ENCODE measurements around the gene SCTR. TPM values are rescaled to one million over a fixed set of nuclear protein-coding genes. Genes with fewer than 3 reads are reported as not detected.
A peak's percentile ranks its signal among the peaks of the same experiment; 100 is the strongest.

SCTR gene
- total and polyA plus RNA-seq, 11 donors: 0.28 to 2.2 (median 0.44) TPM; not detected in 2

DNA sequence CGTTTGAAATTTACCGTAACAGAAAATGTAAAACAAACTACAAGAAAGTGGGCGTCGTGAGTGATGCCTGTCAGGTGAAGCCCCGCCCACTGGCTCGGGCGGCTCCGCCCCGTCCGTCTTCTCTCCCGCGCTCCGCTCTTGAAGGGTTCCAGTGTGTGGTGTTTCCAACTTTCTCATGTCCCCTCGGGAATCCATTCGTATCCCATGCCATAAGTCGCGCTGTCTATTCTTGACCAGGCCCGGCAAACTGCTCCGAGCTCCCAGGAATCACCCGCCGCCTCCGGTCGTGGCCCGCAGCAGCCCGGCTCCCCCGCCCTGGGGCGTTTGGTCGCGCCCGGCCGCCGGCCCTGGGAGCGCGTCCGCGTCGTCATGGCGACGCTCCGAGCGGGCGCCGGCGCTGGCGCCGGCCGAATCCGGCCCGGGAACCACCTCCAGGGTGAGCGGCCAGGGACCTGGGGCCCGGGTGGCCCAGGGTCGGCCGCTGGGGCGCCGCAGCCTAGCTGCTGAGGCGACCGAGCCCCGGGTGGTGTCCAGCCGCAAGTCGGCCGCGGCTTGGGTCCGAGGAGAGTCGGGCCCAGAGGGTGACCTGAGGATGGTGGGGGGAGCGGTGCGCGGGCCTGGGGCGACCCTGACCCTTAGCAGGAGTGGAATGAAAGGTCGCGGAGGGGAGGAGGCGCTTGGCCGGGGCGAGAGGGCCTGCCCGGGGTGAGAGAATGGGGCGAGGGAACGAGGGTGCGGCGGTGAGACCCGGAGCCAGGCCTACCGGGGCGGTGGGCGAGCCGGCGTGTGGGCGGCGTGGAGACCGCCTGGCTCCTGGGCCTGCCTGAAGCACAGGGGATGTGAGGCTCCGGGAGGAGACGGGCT lies 20.0 kb upstream of the SCTR start, which contains the start of gene CFAP221:
Gene CFAP221, plus strand, starts transcription at position 375 of the 864 bp plus-strand sequence. CDS start 1,683 bp downstream, outside the sequence.
- H3K27ac ChIP-seq: peak within 1 kb of the TSS in 6 of 12 donors; percentile 31 to 62 (median 40)
- intact Hi-C loops (cut with DNase I): no loop called here
- no peak for TF ChIP-seq POLR2A (IDR thresholded peaks at IDR 0.05)
- TF ChIP-seq, protein P1, sequence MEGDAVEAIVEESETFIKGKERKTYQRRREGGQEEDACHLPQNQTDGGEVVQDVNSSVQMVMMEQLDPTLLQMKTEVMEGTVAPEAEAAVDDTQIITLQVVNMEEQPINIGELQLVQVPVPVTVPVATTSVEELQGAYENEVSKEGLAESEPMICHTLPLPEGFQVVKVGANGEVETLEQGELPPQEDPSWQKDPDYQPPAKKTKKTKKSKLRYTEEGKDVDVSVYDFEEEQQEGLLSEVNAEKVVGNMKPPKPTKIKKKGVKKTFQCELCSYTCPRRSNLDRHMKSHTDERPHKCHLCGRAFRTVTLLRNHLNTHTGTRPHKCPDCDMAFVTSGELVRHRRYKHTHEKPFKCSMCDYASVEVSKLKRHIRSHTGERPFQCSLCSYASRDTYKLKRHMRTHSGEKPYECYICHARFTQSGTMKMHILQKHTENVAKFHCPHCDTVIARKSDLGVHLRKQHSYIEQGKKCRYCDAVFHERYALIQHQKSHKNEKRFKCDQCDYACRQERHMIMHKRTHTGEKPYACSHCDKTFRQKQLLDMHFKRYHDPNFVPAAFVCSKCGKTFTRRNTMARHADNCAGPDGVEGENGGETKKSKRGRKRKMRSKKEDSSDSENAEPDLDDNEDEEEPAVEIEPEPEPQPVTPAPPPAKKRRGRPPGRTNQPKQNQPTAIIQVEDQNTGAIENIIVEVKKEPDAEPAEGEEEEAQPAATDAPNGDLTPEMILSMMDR (IDR thresholded peaks at IDR 0.05): no peak
- DNase-seq (peak; percentile 67 to 79 (median 77)), ATAC-seq (peak; percentile 80 to 98 (median 95))
- H3K27me3 ChIP-seq: peaks cover 0 to 41% (median 4%) of the 10 kb centered on the region in 9 donors
- H3K4me1 ChIP-seq: peaks cover 0 to 7% (median 3%) of the 10 kb centered on the region in 12 donors
- WGBS, 4 donors: 1 to 7% (median 2%) methylated on average over 43 to 89 of the region's 89 CpGs
- peak within 1 kb of the TSS; percentile 41 to 86 (median 64) for H3K4me3 ChIP-seq
- H3K36me3 ChIP-seq: no peaks in the 10 kb centered on the region
- no peaks in the 10 kb centered on the region for H3K9me3 ChIP-seq

DNA sequence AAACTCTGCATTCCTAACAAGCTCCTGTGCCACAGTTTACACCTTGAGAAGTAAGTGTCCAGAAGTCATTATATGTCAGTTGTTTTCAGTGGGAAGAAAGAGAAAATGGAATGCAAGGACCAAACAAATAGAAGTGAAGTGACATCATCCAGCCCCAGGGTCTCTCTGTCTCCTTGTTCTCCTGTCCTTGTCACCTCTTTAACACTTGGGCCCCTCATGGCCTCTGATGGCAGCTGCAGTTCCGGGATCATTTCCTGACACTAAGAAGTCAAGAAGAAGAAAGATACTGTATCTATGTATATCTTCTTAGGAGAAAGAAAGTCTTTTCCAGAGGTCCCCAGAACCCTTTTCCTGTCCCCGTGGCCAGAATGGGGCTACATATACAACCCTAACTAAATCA lies 17.2 kb upstream of the SCTR start:
- ATAC-seq: no peak
- Histone ChIP-seq H3K4me1 (peaks cover 0 to 7% (median 3%) of the 10 kb centered on the region in 12 donors), H3K27ac (no peak overlapping the region), H3K9me3 (no peaks in the 10 kb centered on the region), H3K27me3 (peaks cover 0 to 41% (median 4%) of the 10 kb centered on the region in 9 donors), H3K4me3 (no peak overlapping the region), H3K36me3 (no peaks in the 10 kb centered on the region)
- TF ChIP-seq, protein P1 (IDR thresholded peaks at IDR 0.05): no peak
- TF ChIP-seq POLR2A (IDR thresholded peaks at IDR 0.05): no peak
- DNase-seq: no peak
- 36 to 56% (median 46%) methylated on average over 2 of the region's 2 CpGs for WGBS, 4 donors
- intact Hi-C loops (cut with DNase I): no loop called here

DNA sequence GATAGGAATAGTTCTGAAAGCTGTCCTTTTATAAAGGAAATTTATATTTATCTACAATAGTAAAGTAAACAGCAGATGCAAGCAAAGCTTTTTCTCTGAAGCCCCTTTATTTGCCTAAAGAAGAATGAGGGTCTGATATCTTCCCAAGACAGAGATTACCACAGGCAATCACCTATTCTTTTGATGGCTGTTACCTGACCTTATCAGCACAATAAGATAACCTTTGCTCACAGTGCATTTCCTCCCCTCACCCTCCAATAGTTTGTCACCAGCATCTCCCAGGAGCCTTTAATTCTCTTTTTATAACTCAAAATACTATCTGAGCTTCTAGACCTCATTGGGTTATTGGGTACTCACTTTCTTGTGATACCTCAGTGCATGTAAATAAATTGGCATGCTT lies 13.5 kb upstream of the SCTR start:
- H3K27ac ChIP-seq: no peak overlapping the region
- ATAC-seq: no peak
- H3K4me3 ChIP-seq: no peak overlapping the region
- no peak for DNase-seq
- intact Hi-C loops (cut with DNase I): no loop called here
- no peaks in the 10 kb centered on the region for H3K4me1 ChIP-seq
- TF ChIP-seq, protein P1 (IDR thresholded peaks at IDR 0.05): no peak
- no peak for TF ChIP-seq POLR2A (IDR thresholded peaks at IDR 0.05)
- H3K9me3 ChIP-seq: peaks cover 0 to 23% (median 13%) of the 10 kb centered on the region in 12 donors
- no peaks in the 10 kb centered on the region for H3K36me3 ChIP-seq
- H3K27me3 ChIP-seq: peaks cover 0 to 18% (median 4%) of the 10 kb centered on the region in 9 donors

DNA sequence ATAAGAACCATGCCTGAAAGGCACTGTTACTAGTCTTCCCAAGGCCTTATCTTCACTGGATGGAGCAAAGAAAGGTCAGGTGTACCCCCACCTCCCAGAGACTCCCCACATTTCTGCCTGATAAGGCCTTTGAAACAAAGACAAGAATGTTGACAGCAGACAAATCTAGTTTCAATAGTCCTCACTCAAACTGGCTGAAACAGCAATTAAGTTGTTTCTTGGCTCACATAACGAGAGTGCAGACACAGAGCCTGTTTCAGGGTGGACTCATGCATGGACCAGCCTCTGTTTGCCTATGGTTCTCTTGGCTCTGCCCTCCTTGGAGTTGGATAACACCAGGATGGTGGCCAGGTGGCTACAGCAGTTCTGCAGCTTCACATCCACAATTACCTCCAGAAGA lies 12.4 kb upstream of the SCTR start:
- ATAC-seq: no peak
- DNase-seq: no peak
- H3K4me1 ChIP-seq: no peaks in the 10 kb centered on the region
- peaks cover 0 to 33% (median 16%) of the 10 kb centered on the region in 12 donors for H3K9me3 ChIP-seq
- H3K27ac ChIP-seq: no peak overlapping the region
- peaks cover 0 to 10% (median 2%) of the 10 kb centered on the region in 9 donors for H3K27me3 ChIP-seq
- no peaks in the 10 kb centered on the region for H3K36me3 ChIP-seq
- no peak for TF ChIP-seq POLR2A (IDR thresholded peaks at IDR 0.05)
- TF ChIP-seq, protein P1 (IDR thresholded peaks at IDR 0.05): no peak
- intact Hi-C loops (cut with DNase I): no loop called here
- H3K4me3 ChIP-seq: no peak overlapping the region
- 40 to 71% (median 63%) methylated on average over 1 of the region's 1 CpG for WGBS, 4 donors

Data from heart left ventricle (tissue), 16 donors.